Measurements from ENCODE around the gene CDK14. TPM values are rescaled to one million over a fixed set of nuclear protein-coding genes. Genes with fewer than 3 reads are reported as not detected.
"Not testable (repeated sequence)": the region's sequence is repeated elsewhere in the genome, so short reads cannot be mapped to it uniquely, and the experiment has no call there.

Gene CDK14
- total RNA-seq, 2 donors from 2014 or later = 8.7 to 13.4 TPM

- Mint-ChIP-seq H3K9me3 (peaks cover 13% of the 10 kb centered on the region), H3K27me3 (ENCODE audit: insufficient read depth) (no peaks in the 10 kb centered on the region), H3K4me3 (no peak overlapping the region), H3K36me3 (ENCODE audit: low read depth) (peaks cover 7% of the 10 kb centered on the region), H3K4me1 (peaks cover 24% of the 10 kb centered on the region), H3K27ac (peak overlapping the region; percentile 61)
- TF ChIP-seq CTCF (conservative IDR thresholded peaks at IDR 0.05) = no peak
- no peaks in the 10 kb centered on the region for H3K27me3 ChIP-seq (ENCODE audit: control insufficient read depth, insufficient read depth, low read length, poor library complexity, severe bottlenecking)
- peaks cover 10% of the 10 kb centered on the region for H3K9me3 ChIP-seq (ENCODE audit: control insufficient read depth, low read length)
- H3K4me3 ChIP-seq (ENCODE audit: low read length) = peak overlapping the region; percentile 16
- H3K36me3 ChIP-seq (ENCODE audit: control insufficient read depth, insufficient read depth, low read length) = no peaks in the 10 kb centered on the region
- peak overlapping the region; percentile 0 for H3K27ac ChIP-seq (ENCODE audit: low read depth, low read length)
- no peaks in the 10 kb centered on the region for H3K4me1 ChIP-seq (ENCODE audit: control insufficient read depth, insufficient read depth, low read length)
- DNase-seq = peak; percentile 55
- 5% methylated on average over 3 of the region's 3 CpGs; no CpG with 5 or more reads in 1 of the 2 experiments for WGBS, 2 experiments (ENCODE audit: insufficient coverage in 1 of 2, insufficient read length in 1 of 2)
- no peak overlapping the region for H3K9ac ChIP-seq (ENCODE audit: extremely low read depth, low read length, poor library complexity, severe bottlenecking)
Observed at GRCh38 chr7:90726623-90727022, 130.5 kb downstream of the CDK14 start.

- DNase-seq = no peak
- no peak overlapping the region for H3K9ac ChIP-seq (ENCODE audit: extremely low read depth, low read length, poor library complexity, severe bottlenecking)
- peaks cover 10% of the 10 kb centered on the region for H3K9me3 ChIP-seq (ENCODE audit: control insufficient read depth, low read length)
- H3K9me3 Mint-ChIP-seq = peaks cover 20% of the 10 kb centered on the region
- peak overlapping the region; percentile 66 for H3K27ac Mint-ChIP-seq
- H3K36me3 Mint-ChIP-seq (ENCODE audit: low read depth) = peaks cover 11% of the 10 kb centered on the region
- no peak overlapping the region for H3K27ac ChIP-seq (ENCODE audit: low read depth, low read length)
- peak overlapping the region; percentile 16 for H3K4me3 ChIP-seq (ENCODE audit: low read length)
- no peaks in the 10 kb centered on the region for H3K36me3 ChIP-seq (ENCODE audit: control insufficient read depth, insufficient read depth, low read length)
- no peak overlapping the region for H3K4me3 Mint-ChIP-seq
- H3K4me1 ChIP-seq (ENCODE audit: control insufficient read depth, insufficient read depth, low read length) = no peaks in the 10 kb centered on the region
- TF ChIP-seq CTCF (conservative IDR thresholded peaks at IDR 0.05) = no peak
- no peaks in the 10 kb centered on the region for H3K27me3 ChIP-seq (ENCODE audit: control insufficient read depth, insufficient read depth, low read length, poor library complexity, severe bottlenecking)
- H3K27me3 Mint-ChIP-seq (ENCODE audit: insufficient read depth) = no peaks in the 10 kb centered on the region
- peaks cover 24% of the 10 kb centered on the region for H3K4me1 Mint-ChIP-seq
Observed at GRCh38 chr7:90727412-90727811, 131.3 kb downstream of the CDK14 start.

GRCh38 chr7:90728568-90728967 is 132.4 kb downstream of the CDK14 start:
- Histone ChIP-seq H3K4me1 (ENCODE audit: control insufficient read depth, insufficient read depth, low read length) (no peaks in the 10 kb centered on the region), H3K36me3 (ENCODE audit: control insufficient read depth, insufficient read depth, low read length) (no peaks in the 10 kb centered on the region), H3K4me3 (ENCODE audit: low read length) (no peak overlapping the region), H3K9ac (ENCODE audit: extremely low read depth, low read length, poor library complexity, severe bottlenecking) (no peak overlapping the region), H3K27ac (ENCODE audit: low read depth, low read length) (no peak overlapping the region), H3K9me3 (ENCODE audit: control insufficient read depth, low read length) (peaks cover 10% of the 10 kb centered on the region), H3K27me3 (ENCODE audit: control insufficient read depth, insufficient read depth, low read length, poor library complexity, severe bottlenecking) (no peaks in the 10 kb centered on the region)
- no peak for TF ChIP-seq CTCF (conservative IDR thresholded peaks at IDR 0.05)
- peaks cover 24% of the 10 kb centered on the region for H3K4me1 Mint-ChIP-seq
- H3K27me3 Mint-ChIP-seq (ENCODE audit: insufficient read depth) = no peaks in the 10 kb centered on the region
- no peak overlapping the region for H3K27ac Mint-ChIP-seq
- H3K9me3 Mint-ChIP-seq = peaks cover 31% of the 10 kb centered on the region
- no peak overlapping the region for H3K4me3 Mint-ChIP-seq
- 85 to 100% methylated on average over 1 to 2 of the region's 2 CpGs for WGBS, 2 experiments (ENCODE audit: insufficient coverage in 1 of 2, insufficient read length in 1 of 2)
- peaks cover 13% of the 10 kb centered on the region for H3K36me3 Mint-ChIP-seq (ENCODE audit: low read depth)
- no peak for DNase-seq

- not testable (repeated sequence) for H3K9me3 ChIP-seq (ENCODE audit: control insufficient read depth, low read length); H3K27ac ChIP-seq (ENCODE audit: low read depth, low read length); DNase-seq; H3K9ac ChIP-seq (ENCODE audit: extremely low read depth, low read length, poor library complexity, severe bottlenecking); H3K27me3 ChIP-seq (ENCODE audit: control insufficient read depth, insufficient read depth, low read length, poor library complexity, severe bottlenecking); H3K36me3 ChIP-seq (ENCODE audit: control insufficient read depth, insufficient read depth, low read length); H3K4me1 Mint-ChIP-seq; H3K4me3 ChIP-seq (ENCODE audit: low read length); H3K4me3 Mint-ChIP-seq; H3K27ac Mint-ChIP-seq; H3K27me3 Mint-ChIP-seq (ENCODE audit: insufficient read depth); H3K4me1 ChIP-seq (ENCODE audit: control insufficient read depth, insufficient read depth, low read length)
- H3K9me3 Mint-ChIP-seq = peaks cover 34% of the 10 kb centered on the region
- WGBS, 2 experiments (ENCODE audit: insufficient coverage in 1 of 2, insufficient read length in 1 of 2) = 92 to 97% methylated on average over 9 to 20 of the region's 20 CpGs
- peaks cover 13% of the 10 kb centered on the region for H3K36me3 Mint-ChIP-seq (ENCODE audit: low read depth)
Observed at GRCh38 chr7:90735611-90736280, 139.6 kb downstream of the CDK14 start.
